NT2/D1 (cell line): ENCODE measurements around the gene LYPD6.

Source experiments
- DNase-seq: peaks from one replicate; pipeline ENCODE4 v3.0.0-alpha.2; 2011; ENCODE audit warnings: low read depth, low spot score
- H3K27me3 ChIP-seq: 2 replicates; pipeline ENCODE4 v1.6.0; 2011; ENCODE audit warnings: mild to moderate bottlenecking; ENCODE audit not compliant: insufficient read length, insufficient read depth
- H3K36me3 ChIP-seq: 2 replicates; pipeline ENCODE4 v1.6.1; 2011; ENCODE audit warnings: mild to moderate bottlenecking, low read length, mixed read lengths; ENCODE audit not compliant: insufficient read depth, insufficient read length
- H3K4me1 ChIP-seq: 2 replicates; pipeline ENCODE4 v1.5.1; 2011; ENCODE audit not compliant: insufficient read depth, insufficient read length
- H3K4me3 ChIP-seq: 2 replicates; pipeline ENCODE4 v1.5.1; 2011; ENCODE audit warnings: low read depth; ENCODE audit not compliant: insufficient read length
- H3K9ac ChIP-seq: 2 replicates; pipeline ENCODE4 v1.6.0; 2011; ENCODE audit warnings: low read depth; ENCODE audit not compliant: insufficient read length
- H3K9me3 ChIP-seq: 2 replicates; pipeline ENCODE4 v1.5.1; 2011; ENCODE audit warnings: mild to moderate bottlenecking, low read length; ENCODE audit not compliant: insufficient read depth
- SUZ12 ChIP-seq: IDR thresholded peaks from 2 replicates; pipeline ENCODE4 v1.6.1; 2011; ENCODE audit not compliant: insufficient read length, insufficient read depth; ENCODE audit errors: extremely low read depth
- YY1 ChIP-seq: IDR thresholded peaks from 2 replicates; pipeline ENCODE4 v1.6.1; 2011; ENCODE audit not compliant: insufficient read length, insufficient read depth
- ZNF274 ChIP-seq: IDR thresholded peaks from 2 replicates; pipeline ENCODE4 v1.6.1; 2011; ENCODE audit warnings: mild to moderate bottlenecking, low read depth, low read length

Gene LYPD6

DNA sequence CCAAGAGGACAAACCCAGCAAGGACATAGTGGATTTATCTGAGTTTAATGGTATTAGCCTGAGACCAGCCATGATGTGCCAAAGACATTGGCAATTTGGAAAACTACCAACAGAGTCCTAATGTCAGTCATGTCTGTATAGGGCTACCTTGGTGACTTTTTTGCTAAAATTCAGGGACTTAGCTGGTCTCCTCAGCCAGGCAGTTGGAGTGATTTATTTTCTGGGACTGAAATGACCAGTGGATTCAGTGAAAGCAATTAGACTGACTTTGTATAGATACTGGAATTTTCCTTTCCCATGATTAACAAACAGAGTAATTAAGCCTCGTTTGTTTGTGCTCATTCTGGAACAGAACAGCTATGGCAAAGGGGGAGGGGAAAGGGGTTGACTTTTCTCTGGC, 55.0 kb downstream of the LYPD6 start:
- Histone ChIP-seq H3K4me3 (no peak overlapping the region), H3K4me1 (peaks cover 4% of the 10 kb centered on the region), H3K9me3 (no peaks in the 10 kb centered on the region), H3K36me3 (no peaks in the 10 kb centered on the region), H3K9ac (no peak overlapping the region), H3K27me3 (no peaks in the 10 kb centered on the region)
- TF ChIP-seq SUZ12: no peak
- TF ChIP-seq ZNF274: no peak
- TF ChIP-seq YY1: no peak
- DNase-seq: no peak

DNA sequence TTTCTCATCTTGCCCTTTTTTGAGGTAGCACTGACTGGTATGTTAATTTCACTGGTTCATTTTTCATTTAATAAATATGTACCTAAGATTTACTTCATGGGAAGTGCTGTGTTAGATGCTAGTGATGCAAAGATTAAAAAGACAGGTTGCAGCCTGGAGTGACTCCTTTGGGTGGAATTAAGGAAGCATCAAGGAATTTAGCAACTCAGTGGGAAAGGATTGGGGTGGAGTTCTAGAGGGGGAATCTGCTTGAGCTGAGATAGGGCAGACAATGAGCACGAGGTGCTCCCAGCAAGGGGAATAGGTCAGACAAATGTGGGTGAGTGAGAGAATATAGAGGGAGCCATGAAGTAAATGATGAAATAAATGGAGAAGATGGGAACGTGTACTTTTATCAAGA, 57.0 kb downstream of the LYPD6 start:
- no peak for DNase-seq
- H3K9me3 ChIP-seq: no peaks in the 10 kb centered on the region
- peaks cover 4% of the 10 kb centered on the region for H3K4me1 ChIP-seq
- no peaks in the 10 kb centered on the region for H3K27me3 ChIP-seq
- no peaks in the 10 kb centered on the region for H3K36me3 ChIP-seq
- H3K4me3 ChIP-seq: no peak overlapping the region
- no peak overlapping the region for H3K9ac ChIP-seq
- no peak for TF ChIP-seq SUZ12
- no peak for TF ChIP-seq YY1
- no peak for TF ChIP-seq ZNF274

DNA sequence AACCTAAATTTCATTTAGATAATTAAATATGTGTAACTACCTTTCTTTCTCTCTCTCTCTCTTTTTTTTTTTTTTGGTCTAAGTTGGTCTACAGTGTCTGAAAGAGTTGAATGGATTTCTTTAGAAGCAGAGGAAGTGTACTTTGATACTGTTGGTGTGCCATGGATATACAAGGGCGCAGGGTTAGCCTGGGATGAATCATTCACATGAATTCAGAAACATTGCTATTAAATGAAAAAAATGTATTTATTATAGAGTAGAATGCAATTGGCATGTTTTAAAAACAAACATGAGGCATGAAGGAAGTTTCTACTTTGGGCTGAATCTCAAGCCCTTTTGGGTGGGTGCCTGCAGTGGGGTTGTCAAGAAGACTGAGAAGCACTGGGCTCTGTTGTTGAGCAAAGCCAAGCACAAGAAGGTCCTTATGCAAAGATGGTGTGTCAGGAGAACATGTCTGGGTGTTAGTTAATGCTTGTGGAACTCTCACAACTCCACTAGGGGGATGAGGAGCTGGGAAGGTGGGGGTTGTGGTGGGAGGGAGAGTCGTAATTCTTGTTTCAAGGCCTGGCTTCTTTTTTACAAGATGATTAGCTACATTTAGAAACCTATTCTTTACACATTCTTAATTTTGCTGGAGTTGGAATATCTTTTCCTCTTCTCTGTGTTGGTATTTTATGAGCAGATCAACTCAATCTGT, 57.9 kb downstream of the LYPD6 start:
- Histone ChIP-seq H3K9me3 (no peaks in the 10 kb centered on the region), H3K4me1 (peaks cover 4% of the 10 kb centered on the region), H3K27me3 (no peaks in the 10 kb centered on the region), H3K4me3 (no peak overlapping the region), H3K9ac (no peak overlapping the region), H3K36me3 (no peaks in the 10 kb centered on the region)
- no peak for DNase-seq
- TF ChIP-seq SUZ12 (no peak), ZNF274 (no peak), YY1 (no peak)

DNA sequence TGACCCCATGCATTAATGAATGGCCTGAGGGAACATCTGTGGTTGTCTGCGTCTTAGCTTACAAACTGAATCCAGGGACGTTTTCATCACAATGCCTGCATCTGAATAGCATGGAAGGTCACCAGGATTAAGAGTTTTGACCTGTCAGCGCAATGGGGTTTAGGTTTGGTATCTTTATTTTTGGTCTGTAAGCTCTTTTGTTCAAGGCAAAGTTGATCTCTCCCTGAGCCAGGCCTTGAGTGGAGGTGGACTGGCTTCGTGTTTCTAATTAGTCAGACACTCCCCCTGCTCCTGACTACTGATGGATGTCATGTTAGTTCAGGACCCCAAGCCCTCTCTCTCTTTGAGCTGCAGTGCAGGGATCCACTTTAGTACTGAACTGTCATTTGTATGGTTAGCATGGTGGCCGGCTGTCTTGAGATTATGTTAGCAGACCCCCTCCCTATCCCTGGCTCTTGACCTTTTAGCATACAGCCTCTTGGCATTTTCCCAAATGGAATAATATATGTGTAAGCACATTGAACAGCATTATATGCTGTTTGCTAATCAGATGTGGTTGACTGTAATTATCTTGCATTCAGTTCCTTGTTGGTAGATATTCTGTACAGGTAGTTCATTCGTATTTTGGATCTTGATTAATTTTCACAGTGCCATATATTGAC, 59.2 kb downstream of the LYPD6 start:
- H3K9ac ChIP-seq: no peak overlapping the region

DNA sequence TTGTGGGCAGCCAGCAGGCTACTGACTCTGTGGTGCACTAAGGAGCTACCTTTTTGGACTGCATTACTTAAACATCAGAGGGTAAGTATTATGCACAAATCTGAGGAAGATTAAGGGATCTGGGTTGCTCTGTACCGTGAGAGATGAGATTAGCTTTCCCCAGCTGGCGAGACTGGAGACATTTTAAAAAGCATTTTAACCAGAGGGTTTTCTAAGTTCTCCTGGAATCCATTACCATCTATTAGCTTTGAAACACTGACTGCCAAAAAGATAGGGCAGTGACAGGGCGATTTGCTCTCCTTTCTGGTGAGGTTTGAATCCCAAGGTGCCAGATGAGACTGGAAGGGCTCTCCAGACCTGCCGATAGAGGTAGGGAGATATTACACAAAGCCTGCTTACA, 63.2 kb downstream of the LYPD6 start:
- Histone ChIP-seq H3K4me1 (no peaks in the 10 kb centered on the region), H3K4me3 (no peak overlapping the region), H3K36me3 (no peaks in the 10 kb centered on the region), H3K9ac (no peak overlapping the region), H3K27me3 (no peaks in the 10 kb centered on the region), H3K9me3 (no peaks in the 10 kb centered on the region)
- no peak for TF ChIP-seq YY1
- TF ChIP-seq SUZ12: no peak
- TF ChIP-seq ZNF274: no peak
- no peak for DNase-seq

More for the DNA sequence above, 59.2 kb downstream of the LYPD6 start:
- no peaks in the 10 kb centered on the region for H3K36me3 ChIP-seq
- TF ChIP-seq YY1 (no peak), SUZ12 (no peak), ZNF274 (no peak)
- no peaks in the 10 kb centered on the region for H3K27me3 ChIP-seq
- no peak for DNase-seq
- H3K4me1 ChIP-seq: peaks cover 4% of the 10 kb centered on the region
- H3K9me3 ChIP-seq: no peaks in the 10 kb centered on the region
- no peak overlapping the region for H3K4me3 ChIP-seq

DNA sequence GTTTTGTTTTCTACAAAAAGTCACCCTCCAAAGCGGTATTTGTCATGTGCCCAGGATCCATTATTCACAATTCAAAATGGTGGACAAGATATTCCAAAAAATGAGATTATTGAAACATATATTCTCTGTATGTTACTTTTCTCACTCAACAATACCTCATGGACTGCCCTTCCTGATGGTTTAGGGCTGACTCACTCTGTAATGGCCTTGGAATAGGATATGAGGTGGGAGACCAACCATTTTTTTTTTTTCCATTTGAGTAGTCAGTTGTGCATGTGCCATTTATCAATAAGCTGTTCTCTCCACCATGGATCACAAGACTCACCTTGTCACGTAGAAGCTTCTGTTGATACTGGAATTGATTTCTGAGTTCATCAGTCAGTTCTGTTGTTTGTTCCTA, 64.5 kb downstream of the LYPD6 start:
- TF ChIP-seq SUZ12 (no peak), YY1 (no peak), ZNF274 (no peak)
- DNase-seq: no peak

DNA sequence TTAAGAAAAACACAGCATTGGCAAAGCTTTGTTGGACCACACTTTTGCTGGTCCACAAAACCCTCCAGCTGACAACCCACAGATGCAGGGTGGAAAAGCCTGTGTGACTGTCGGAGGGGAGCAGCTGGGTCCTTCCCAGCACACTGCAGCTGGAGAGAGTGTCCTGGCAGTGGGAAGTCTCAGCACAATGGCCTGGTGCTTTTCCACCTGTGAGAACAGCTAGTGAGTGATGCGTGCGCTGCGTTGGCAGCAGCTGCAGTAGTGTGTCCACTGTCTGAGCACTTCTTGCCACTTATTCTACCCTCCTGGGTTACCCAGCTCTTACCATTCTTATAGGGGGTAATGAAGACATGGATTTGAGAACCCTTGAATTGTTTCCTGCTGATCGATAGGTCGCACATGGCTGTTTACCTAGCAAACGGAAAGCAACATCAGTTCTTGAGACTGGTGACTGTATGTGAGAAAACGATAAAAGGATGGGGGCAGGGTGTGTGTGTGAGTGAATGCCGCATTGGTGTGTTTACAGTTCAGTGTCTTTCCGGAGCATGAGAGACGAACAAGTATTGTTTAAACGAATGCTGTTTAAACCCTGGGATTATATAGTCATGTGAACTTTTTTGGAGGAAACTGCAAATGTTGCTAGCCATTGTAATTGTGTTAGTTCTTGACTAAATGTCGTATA, 69.7 kb downstream of the LYPD6 start:
- Histone ChIP-seq H3K36me3 (no peaks in the 10 kb centered on the region), H3K4me3 (no peak overlapping the region), H3K9ac (no peak overlapping the region), H3K9me3 (no peaks in the 10 kb centered on the region), H3K4me1 (peaks cover 2% of the 10 kb centered on the region), H3K27me3 (no peaks in the 10 kb centered on the region)
- TF ChIP-seq SUZ12: no peak
- no peak for DNase-seq

More for the DNA sequence above, 64.5 kb downstream of the LYPD6 start:
- H3K9ac ChIP-seq: no peak overlapping the region
- H3K36me3 ChIP-seq: no peaks in the 10 kb centered on the region
- no peak overlapping the region for H3K4me3 ChIP-seq
- no peaks in the 10 kb centered on the region for H3K27me3 ChIP-seq
- H3K4me1 ChIP-seq: peaks cover under 1% of the 10 kb centered on the region
- H3K9me3 ChIP-seq: no peaks in the 10 kb centered on the region
